Chondrocyte (in vitro differentiated cells): ENCODE results near the gene RIC3. TPM values are rescaled to one million over a fixed set of nuclear protein-coding genes. Genes with fewer than 3 reads are reported as not detected.

Experiments
- DNase-seq: peaks from one replicate; pipeline ENCODE4 v3.0.0; 2021; ENCODE audit warnings: mixed read lengths, low spot score
- H3K27ac Mint-ChIP-seq: one replicate; pipeline ENCODE4 v1.8.0; 2021; ENCODE audit warnings: mild to moderate bottlenecking, moderate library complexity, mixed read lengths; ENCODE audit not compliant: unreplicated experiment
- H3K27me3 Mint-ChIP-seq: 2 replicates; pipeline ENCODE4 v1.8.0; 2021; ENCODE audit warnings: low read depth, mixed read lengths
- H3K36me3 Mint-ChIP-seq: 2 replicates; pipeline ENCODE4 v1.8.0; 2021; ENCODE audit warnings: low read depth, mixed read lengths
- H3K4me1 Mint-ChIP-seq: 2 replicates; pipeline ENCODE4 v1.8.0; 2021; ENCODE audit warnings: low read depth, mild to moderate bottlenecking, mixed read lengths
- H3K4me3 Mint-ChIP-seq: one replicate; pipeline ENCODE4 v1.8.0; 2021; ENCODE audit warnings: mild to moderate bottlenecking, moderate library complexity, mixed read lengths; ENCODE audit not compliant: unreplicated experiment
- H3K9me3 Mint-ChIP-seq: 2 replicates; pipeline ENCODE4 v1.8.0; 2021; ENCODE audit warnings: low read depth, mixed read lengths
- CTCF ChIP-seq: fragments of 200-600 bp; sonication (generic); IDR thresholded peaks from 2 replicates; pipeline ENCODE4 v1.5.0; 2021; ENCODE audit warnings: antibody characterized with exemption, mild to moderate bottlenecking, moderate library complexity
- total RNA-seq: library from RNA; stranded (reverse); gene quantifications from 3 replicates; pipeline ENCODE4 v1.2.1, GENCODE V29; 2021

RIC3 gene
- total RNA-seq, 1 donor from 2014 or later = 0.12 TPM

- peak; percentile 65 for DNase-seq
- Mint-ChIP-seq H3K4me3 (no peak overlapping the region), H3K4me1 (peaks cover 30% of the 10 kb centered on the region)
These were observed 85.8 kb downstream of the RIC3 start for GRCh38 chr11:8083088-8083395.

GRCh38 chr11:8082391-8083087, 86.3 kb downstream of the RIC3 start:
- no peak for TF ChIP-seq CTCF
- Mint-ChIP-seq H3K27me3 (no peaks in the 10 kb centered on the region), H3K9me3 (no peaks in the 10 kb centered on the region), H3K27ac (no peak overlapping the region), H3K4me3 (peak overlapping the region; percentile 39), H3K4me1 (peaks cover 30% of the 10 kb centered on the region), H3K36me3 (no peaks in the 10 kb centered on the region)
- peak; percentile 51 for DNase-seq

More at GRCh38 chr11:8083088-8083395, 85.8 kb downstream of the RIC3 start:
- Mint-ChIP-seq H3K9me3 (no peaks in the 10 kb centered on the region), H3K27ac (no peak overlapping the region), H3K27me3 (no peaks in the 10 kb centered on the region), H3K36me3 (no peaks in the 10 kb centered on the region)
- TF ChIP-seq CTCF = no peak

GRCh38 chr11:8081591-8082250, 87.1 kb downstream of the RIC3 start:
- Mint-ChIP-seq H3K36me3 (no peaks in the 10 kb centered on the region), H3K9me3 (no peaks in the 10 kb centered on the region), H3K4me1 (peaks cover 30% of the 10 kb centered on the region), H3K27me3 (no peaks in the 10 kb centered on the region), H3K4me3 (peak overlapping the region; percentile 72), H3K27ac (no peak overlapping the region)
- TF ChIP-seq CTCF = no peak
- peak; percentile 92 for DNase-seq

GRCh38 chr11:8080674-8081590, 87.9 kb downstream of the RIC3 start, which contains the start of gene TUB:
Gene TUB, plus strand, starts transcription at chr11:8081211. Its CDS starts 300 bp downstream, at chr11:8081511.
- peak within 1 kb of the TSS; percentile 55 for H3K27ac Mint-ChIP-seq
- no peaks in the 10 kb centered on the region for H3K36me3 Mint-ChIP-seq
- TF ChIP-seq CTCF = peak; percentile 17
- H3K4me3 Mint-ChIP-seq = peak within 1 kb of the TSS; percentile 75
- DNase-seq = peak; percentile 69
- peaks cover 30% of the 10 kb centered on the region for H3K4me1 Mint-ChIP-seq
- H3K27me3 Mint-ChIP-seq = peaks cover 4% of the 10 kb centered on the region
- H3K9me3 Mint-ChIP-seq = no peaks in the 10 kb centered on the region

GRCh38 chr11:8080069-8080670, 88.7 kb downstream of the RIC3 start:
- Mint-ChIP-seq H3K27me3 (peaks cover 4% of the 10 kb centered on the region), H3K4me3 (peak overlapping the region; percentile 75), H3K9me3 (no peaks in the 10 kb centered on the region), H3K4me1 (peaks cover 30% of the 10 kb centered on the region), H3K27ac (no peak overlapping the region), H3K36me3 (no peaks in the 10 kb centered on the region)
- TF ChIP-seq CTCF = no peak
- DNase-seq = peak; percentile 82
